Hepatocyte (in vitro differentiated cells): ENCODE measurements around the gene WNT2.

ENCODE experiments used
- CTCF ChIP-seq: fragments of 200-600 bp; sonication (generic); IDR thresholded peaks from 2 replicates; pipeline ENCODE4 v1.5.1; 2016; ENCODE audit warnings: antibody characterized with exemption, mild to moderate bottlenecking; ENCODE audit not compliant: poor library complexity
- EZH2 ChIP-seq: fragments of 200-600 bp; sonication (generic); IDR thresholded peaks from 2 replicates; pipeline ENCODE4 v1.6.1; 2016; ENCODE audit warnings: antibody characterized with exemption, mild to moderate bottlenecking, borderline replicate concordance

GRCh38 chr7:117333168-117333567 is 10.3 kb upstream of the WNT2 start:
- TF ChIP-seq CTCF (no peak), EZH2 (no peak)
